Measurements from ENCODE around the gene CEP85L.

The CEP85L gene

DNA sequence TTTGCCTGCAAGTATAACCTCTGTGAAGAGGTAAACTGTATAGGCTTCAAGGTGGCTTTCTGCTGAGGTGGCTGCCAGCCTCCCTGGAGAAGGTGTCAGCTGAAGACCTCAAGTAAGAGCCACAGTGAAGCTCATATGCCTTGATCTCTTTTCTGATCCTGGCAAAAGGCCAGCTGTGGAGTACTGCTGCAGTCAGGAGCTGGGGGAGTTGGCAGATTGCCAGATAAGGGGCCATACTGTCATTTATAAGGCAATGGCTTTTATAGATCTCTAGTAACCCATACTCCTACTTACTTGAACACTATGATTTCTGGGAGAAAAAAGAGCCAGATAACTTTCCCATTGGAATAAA, 8.8 kb upstream of the CEP85L start:
- peak in 1 of 3 donors; percentile 57 for DNase-seq (ENCODE audit: low read depth in 3 of 3)

- no peak for DNase-seq (ENCODE audit: low read depth in 3 of 3)
Observed at GRCh38 chr6:118659513-118660217, 8.3 kb upstream of the CEP85L start.

DNA sequence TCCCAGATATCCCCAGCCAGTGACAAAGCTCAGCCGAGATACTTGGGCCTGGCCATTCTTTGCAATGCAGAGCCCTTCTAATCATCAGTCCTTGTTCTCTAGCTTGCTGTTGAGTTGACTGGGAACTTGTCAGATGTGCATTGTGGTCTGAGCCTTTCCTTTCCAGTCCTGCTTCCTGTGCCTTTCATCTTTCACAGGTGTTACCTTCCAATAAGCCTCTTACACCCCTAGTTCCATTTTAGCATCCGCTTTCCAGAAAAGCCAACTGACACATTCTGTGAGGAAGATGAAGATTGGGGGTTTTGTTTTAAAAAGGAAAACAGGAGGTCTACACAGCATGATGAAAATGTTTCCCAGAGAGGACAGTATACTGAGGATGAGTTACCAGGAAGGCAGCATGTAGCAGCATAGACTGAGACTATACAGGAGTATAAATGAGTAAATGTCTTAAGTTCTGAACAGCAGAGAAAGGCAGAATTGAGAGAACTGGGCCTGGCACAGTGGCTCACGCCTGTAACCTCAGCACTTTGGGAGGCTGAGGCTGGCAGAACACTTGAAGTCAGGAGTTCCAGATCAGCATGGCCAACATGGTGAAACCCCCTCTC, 5.6 kb upstream of the CEP85L start:
- DNase-seq (ENCODE audit: low read depth in 3 of 3) = no peak

DNA sequence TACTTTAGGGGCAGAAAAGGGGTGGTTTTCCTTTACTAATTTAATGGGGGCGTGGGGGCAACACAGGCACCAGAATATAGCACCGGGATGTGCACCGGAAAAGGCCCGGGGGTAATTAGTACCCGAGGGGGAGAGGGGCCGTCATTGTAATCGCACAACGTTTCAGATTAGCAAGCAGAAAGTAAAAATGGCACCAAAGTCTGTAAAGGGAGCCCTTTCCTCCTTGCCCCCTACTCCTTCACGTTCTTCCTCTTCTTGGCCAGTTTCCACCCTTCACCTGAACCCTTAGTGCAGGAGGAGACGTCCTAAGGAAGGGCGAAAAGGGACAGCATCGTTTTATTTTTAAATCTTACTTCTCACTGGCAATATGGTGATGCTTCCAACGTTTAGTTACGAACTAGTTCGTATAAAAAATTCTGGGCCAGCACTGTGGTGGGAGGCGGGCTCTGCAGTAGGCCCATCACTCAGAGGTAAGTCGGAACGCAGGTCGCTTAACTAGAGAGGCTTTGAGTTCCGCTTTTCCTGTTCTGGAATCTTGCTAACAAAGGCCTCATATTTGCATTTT, 742 bp upstream of the CEP85L start:
- DNase-seq (ENCODE audit: low read depth in 3 of 3) = no peak

DNA sequence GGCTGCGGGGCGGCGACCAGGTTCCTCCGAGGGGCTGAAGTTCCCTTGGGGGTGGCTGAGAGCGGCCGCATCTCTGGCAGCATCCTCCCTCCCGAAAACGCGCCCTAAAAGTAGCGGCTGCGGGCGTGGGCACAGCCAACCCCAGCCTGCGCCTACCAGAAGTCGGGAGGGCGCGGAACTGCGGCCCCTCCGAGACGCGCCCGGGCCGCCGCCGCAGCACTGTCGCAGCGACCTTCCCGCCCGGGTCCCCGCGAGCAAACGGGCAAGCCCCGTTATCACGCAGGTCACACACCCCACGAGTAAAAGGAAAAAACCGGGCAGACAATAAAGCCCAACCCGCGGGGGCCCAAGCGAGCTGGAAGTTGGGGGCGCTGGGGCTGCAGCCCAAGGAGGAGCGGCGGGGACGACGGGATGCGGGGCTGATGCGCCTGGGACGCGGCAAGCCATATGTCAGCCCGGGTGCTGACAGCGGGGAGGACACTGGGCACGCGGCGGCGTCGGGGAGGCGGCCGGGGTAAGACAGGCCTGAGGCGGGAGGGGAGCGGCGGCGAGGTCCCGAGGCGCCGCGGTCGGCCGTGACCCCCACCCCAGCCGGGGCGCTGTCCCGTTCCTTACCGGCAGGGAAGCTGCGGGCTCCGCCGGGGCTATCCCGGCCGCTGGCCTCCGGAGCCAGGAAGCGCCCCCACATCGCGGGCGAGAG, 659 bp downstream of the CEP85L start:
- no peak for DNase-seq (ENCODE audit: low read depth in 3 of 3)

GRCh38 chr6:118649918-118650581, 1.3 kb downstream of the CEP85L start:
- DNase-seq (ENCODE audit: low read depth in 3 of 3) = no peak

DNA sequence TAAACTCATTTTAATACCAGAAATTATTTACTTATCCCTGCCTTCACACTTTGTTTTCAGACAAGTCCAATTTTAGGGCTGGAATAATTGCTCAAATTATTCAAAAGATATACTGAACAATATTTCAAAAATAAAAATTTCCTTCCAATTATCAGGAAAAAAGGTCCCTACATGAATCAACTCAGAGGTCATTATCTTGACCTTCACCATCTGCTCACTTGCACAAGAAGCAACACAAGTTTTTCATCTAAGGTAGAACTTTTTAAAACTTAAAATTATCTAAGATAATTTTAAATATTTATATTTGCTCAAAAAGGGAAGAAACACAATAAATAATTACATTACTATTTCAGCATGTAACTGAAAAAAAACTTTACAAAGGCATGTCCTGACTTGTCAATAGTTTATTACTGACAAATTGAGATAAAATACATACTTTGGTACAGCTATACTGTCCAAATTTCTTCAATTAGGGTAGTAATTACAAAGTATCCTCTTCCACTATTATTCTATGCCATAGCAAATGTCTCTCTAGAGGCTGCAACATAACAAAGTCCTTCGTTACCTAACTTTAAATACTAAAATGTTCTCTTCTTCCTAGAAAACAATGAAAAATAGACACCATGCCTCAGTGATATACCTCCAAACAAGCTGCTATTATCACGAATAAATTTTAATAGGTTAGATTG, 2.4 kb downstream of the CEP85L start:
- DNase-seq (ENCODE audit: low read depth in 3 of 3) = no peak

DNA sequence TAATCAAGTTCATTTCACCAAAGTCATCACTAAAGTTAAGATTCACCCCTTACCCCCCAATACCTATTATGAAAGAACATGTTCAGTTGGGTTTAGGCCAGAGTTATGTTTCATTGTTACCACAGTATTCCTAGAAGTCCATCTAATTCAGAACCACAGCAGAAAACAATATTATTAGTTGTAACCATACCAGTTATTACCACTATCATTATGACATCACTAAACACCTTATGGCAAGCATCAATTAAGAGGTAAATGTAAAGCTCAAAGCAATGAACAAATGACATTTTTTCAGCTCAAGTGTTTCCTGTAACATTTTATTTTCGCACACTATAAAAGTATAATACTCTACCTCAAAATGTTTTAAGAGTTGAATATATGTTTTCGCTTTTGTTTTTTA, 4.4 kb downstream of the CEP85L start:
- no peak for DNase-seq (ENCODE audit: low read depth in 3 of 3)

GRCh38 chr6:118645395-118645794, 6.0 kb downstream of the CEP85L start:
- DNase-seq (ENCODE audit: low read depth in 3 of 3) = no peak

DNA sequence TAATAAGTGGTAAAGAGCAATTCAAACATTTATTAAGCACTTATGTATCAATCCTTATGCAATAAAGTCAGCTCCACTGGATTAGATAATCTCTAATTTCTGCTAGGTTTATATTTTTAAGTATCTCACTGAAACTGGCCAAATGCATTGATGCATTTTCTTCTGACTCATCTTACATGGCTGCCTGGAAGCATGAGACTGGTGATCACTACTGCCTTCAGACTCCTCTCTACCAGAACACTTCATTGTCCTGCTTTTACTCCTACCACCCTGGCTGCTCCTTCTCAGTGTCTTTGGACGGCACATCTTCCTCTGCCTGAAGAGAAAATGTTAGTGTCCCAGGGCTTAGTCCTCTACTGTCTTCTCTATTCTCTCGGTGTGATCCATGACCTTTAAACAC, 7.4 kb downstream of the CEP85L start:
- DNase-seq (ENCODE audit: low read depth in 3 of 3) = no peak

GRCh38 chr6:118641042-118641441, 10.3 kb downstream of the CEP85L start:
- DNase-seq (ENCODE audit: low read depth in 3 of 3) = no peak

- no peak for DNase-seq (ENCODE audit: low read depth in 3 of 3)
Observed at GRCh38 chr6:118639054-118639964, 12.1 kb downstream of the CEP85L start.

- no peak for DNase-seq (ENCODE audit: low read depth in 3 of 3)
Observed at GRCh38 chr6:118638288-118638687, 13.1 kb downstream of the CEP85L start.

- no peak for DNase-seq (ENCODE audit: low read depth in 3 of 3)
Observed at GRCh38 chr6:118635909-118636735, 15.3 kb downstream of the CEP85L start.

GRCh38 chr6:118632359-118632758, 19.0 kb downstream of the CEP85L start:
- DNase-seq (ENCODE audit: low read depth in 3 of 3) = no peak

- DNase-seq (ENCODE audit: low read depth in 3 of 3) = no peak
Observed at GRCh38 chr6:118630923-118631322, 20.5 kb downstream of the CEP85L start.

DNA sequence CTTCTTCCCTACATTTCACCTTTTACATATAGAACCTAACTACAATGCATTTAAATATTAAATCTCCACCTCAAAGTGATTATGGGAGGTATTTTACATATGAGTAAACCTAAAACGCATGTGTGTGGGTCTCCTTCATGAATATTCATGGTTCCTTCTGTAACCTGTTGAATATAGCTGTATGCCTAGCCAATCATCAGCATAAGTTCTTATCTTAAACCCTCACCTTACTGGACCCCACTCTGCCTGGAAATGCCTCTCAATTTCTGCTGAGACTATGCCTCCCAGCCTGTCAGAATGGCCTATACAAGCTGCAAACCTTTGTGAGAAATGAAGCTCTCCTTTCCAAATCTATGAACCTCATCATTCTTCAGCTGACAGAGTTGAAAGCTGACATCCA, 21.3 kb downstream of the CEP85L start:
- no peak for DNase-seq (ENCODE audit: low read depth in 3 of 3)

GRCh38 chr6:118627724-118628123, 23.7 kb downstream of the CEP85L start:
- no peak for DNase-seq (ENCODE audit: low read depth in 3 of 3)

DNA sequence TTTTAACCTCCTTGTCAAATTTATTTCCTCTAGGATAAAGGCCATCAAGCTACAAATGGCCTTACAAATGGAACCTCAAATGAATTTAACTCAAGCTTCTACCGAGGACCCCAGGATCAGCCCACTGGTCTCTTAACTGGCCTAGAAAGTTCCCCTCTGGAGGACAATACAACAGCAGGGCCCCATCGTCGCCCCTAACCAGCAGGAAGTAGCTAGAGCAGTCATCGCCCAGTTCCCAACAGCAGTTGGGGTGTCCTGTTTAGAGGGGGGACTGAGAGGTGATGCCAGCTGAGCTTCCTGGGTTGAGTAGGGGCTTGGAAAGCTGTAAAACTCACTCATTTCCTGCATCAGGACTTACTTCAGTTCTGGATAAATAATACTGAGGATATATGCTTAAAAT, 25.6 kb downstream of the CEP85L start:
- no peak for DNase-seq (ENCODE audit: low read depth in 3 of 3)

Measured in stimulated activated CD4-positive, alpha-beta T cell treated with anti-CD3 and anti-CD28 coated beads, TNF-alpha, amount 100 ng/mL, for 48 hours (primary cell).